Liver (tissue), 3 donors: ENCODE data around the gene PDE2A.

ENCODE experiments used
- GABPA ChIP-seq, 2 donors: IDR thresholded peaks in 1 of 2; conservative IDR thresholded peaks in 1 of 2; 2 replicates each; pipeline ENCODE4 v1.6.1; 2016; ENCODE audit warnings: antibody characterized with exemption in 2 of 2, mild to moderate bottlenecking in 1 of 2, moderate library complexity in 1 of 2
- RAD21 ChIP-seq, 2 donors: IDR thresholded peaks; 2 replicates each; pipeline ENCODE4 v1.6.1; 2016; ENCODE audit warnings: antibody characterized with exemption in 2 of 2, mild to moderate bottlenecking in 2 of 2
- YY1 ChIP-seq: IDR thresholded peaks from 2 replicates; pipeline ENCODE4 v1.6.1; 2016; ENCODE audit warnings: antibody characterized with exemption, mild to moderate bottlenecking
- TF ChIP-seq, protein P1 (sequence below): fragments of 150-350 bp; IDR thresholded peaks from 2 replicates; pipeline ENCODE4 v1.5.1; 2017; ENCODE audit warnings: improper control_type of control experiment, low read depth, low read length; ENCODE audit not compliant: missing input control
- TF ChIP-seq, protein P2 (sequence below): IDR thresholded peaks from 2 replicates; pipeline ENCODE4 v1.6.1; 2016; ENCODE audit warnings: antibody characterized with exemption
- TF ChIP-seq, protein P3 (sequence below): IDR thresholded peaks from 2 replicates; pipeline ENCODE4 v1.6.1; 2016; ENCODE audit warnings: antibody characterized with exemption
- donor health status: healthy.
- donor health status: healthy.

DNA sequence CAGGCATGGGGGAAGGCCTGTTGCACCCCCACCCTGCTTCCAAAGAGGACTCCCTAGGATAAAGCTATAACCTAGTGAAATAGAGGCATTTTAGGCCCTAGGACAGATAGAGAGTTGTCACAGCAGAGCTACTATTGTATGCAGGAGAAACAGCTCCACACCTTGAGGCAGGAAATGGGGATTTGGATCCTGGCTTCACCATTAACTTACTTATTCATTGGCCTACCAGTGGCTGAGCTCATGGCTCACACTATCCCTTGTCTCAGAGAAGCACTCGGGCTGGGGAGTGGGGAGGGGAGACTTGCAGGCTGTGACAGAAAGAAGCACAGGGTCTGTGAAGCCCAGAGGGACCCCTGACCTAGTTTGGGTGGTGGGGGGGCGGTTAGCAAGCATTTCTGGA, 999 bp upstream of the PDE2A start:
- TF ChIP-seq, protein P1, sequence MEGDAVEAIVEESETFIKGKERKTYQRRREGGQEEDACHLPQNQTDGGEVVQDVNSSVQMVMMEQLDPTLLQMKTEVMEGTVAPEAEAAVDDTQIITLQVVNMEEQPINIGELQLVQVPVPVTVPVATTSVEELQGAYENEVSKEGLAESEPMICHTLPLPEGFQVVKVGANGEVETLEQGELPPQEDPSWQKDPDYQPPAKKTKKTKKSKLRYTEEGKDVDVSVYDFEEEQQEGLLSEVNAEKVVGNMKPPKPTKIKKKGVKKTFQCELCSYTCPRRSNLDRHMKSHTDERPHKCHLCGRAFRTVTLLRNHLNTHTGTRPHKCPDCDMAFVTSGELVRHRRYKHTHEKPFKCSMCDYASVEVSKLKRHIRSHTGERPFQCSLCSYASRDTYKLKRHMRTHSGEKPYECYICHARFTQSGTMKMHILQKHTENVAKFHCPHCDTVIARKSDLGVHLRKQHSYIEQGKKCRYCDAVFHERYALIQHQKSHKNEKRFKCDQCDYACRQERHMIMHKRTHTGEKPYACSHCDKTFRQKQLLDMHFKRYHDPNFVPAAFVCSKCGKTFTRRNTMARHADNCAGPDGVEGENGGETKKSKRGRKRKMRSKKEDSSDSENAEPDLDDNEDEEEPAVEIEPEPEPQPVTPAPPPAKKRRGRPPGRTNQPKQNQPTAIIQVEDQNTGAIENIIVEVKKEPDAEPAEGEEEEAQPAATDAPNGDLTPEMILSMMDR: no peak
- no peak for TF ChIP-seq YY1
- no peak for TF ChIP-seq RAD21 (IDR thresholded peaks at IDR 0.05)
- TF ChIP-seq, protein P2, sequence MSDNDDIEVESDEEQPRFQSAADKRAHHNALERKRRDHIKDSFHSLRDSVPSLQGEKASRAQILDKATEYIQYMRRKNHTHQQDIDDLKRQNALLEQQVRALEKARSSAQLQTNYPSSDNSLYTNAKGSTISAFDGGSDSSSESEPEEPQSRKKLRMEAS: no peak
- TF ChIP-seq, protein P3, sequence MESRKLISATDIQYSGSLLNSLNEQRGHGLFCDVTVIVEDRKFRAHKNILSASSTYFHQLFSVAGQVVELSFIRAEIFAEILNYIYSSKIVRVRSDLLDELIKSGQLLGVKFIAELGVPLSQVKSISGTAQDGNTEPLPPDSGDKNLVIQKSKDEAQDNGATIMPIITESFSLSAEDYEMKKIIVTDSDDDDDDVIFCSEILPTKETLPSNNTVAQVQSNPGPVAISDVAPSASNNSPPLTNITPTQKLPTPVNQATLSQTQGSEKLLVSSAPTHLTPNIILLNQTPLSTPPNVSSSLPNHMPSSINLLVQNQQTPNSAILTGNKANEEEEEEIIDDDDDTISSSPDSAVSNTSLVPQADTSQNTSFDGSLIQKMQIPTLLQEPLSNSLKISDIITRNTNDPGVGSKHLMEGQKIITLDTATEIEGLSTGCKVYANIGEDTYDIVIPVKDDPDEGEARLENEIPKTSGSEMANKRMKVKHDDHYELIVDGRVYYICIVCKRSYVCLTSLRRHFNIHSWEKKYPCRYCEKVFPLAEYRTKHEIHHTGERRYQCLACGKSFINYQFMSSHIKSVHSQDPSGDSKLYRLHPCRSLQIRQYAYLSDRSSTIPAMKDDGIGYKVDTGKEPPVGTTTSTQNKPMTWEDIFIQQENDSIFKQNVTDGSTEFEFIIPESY: no peak
- TF ChIP-seq GABPA (IDR thresholded peaks at IDR 0.05 in 1 of 2, conservative IDR thresholded peaks at IDR 0.05 in 1 of 2): no peak
